ENCODE measurements around the gene TSEN54.

DNA sequence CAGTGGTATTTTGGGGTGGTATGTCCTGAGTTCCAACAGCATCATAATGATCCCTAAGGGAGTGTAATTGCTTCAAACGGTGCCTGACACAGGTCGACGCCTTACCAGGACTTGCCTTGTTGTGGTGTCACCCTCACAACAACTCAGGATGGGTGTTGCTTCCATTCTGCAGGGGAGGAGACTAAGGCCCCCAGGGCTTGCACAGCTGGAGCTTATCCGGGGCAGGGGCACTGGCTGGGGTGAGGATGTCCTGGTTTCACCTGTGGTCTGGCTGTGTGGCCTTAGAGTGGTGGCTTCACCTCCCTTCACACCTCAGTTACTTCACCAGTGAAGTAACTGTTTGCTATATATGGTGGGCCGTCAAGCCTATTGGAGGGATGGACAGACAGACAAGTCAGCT, 32.5 kb downstream of the TSEN54 start:
- TF ChIP-seq, protein P1, sequence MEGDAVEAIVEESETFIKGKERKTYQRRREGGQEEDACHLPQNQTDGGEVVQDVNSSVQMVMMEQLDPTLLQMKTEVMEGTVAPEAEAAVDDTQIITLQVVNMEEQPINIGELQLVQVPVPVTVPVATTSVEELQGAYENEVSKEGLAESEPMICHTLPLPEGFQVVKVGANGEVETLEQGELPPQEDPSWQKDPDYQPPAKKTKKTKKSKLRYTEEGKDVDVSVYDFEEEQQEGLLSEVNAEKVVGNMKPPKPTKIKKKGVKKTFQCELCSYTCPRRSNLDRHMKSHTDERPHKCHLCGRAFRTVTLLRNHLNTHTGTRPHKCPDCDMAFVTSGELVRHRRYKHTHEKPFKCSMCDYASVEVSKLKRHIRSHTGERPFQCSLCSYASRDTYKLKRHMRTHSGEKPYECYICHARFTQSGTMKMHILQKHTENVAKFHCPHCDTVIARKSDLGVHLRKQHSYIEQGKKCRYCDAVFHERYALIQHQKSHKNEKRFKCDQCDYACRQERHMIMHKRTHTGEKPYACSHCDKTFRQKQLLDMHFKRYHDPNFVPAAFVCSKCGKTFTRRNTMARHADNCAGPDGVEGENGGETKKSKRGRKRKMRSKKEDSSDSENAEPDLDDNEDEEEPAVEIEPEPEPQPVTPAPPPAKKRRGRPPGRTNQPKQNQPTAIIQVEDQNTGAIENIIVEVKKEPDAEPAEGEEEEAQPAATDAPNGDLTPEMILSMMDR (IDR thresholded peaks at IDR 0.05 in 4 of 5, conservative IDR thresholded peaks at IDR 0.05 in 1 of 5) = no peak
- no peak for TF ChIP-seq POLR2A (IDR thresholded peaks at IDR 0.05)

Data from gastrocnemius medialis (tissue), 4 donors.